ENCODE data around the gene ABCB11.

Gene ABCB11

GRCh38 chr2:169011698-169012097 lies 19.4 kb downstream of the ABCB11 start:
- H3K4me2 ChIP-seq (ENCODE audit: low read length): no peak overlapping the region
- no peak overlapping the region for H3K27ac ChIP-seq (ENCODE audit: low read length)
- TF ChIP-seq EZH2phosphoT487 (IDR thresholded peaks at IDR 0.05; ENCODE audit: low read depth): no peak
- TF ChIP-seq, protein P1, sequence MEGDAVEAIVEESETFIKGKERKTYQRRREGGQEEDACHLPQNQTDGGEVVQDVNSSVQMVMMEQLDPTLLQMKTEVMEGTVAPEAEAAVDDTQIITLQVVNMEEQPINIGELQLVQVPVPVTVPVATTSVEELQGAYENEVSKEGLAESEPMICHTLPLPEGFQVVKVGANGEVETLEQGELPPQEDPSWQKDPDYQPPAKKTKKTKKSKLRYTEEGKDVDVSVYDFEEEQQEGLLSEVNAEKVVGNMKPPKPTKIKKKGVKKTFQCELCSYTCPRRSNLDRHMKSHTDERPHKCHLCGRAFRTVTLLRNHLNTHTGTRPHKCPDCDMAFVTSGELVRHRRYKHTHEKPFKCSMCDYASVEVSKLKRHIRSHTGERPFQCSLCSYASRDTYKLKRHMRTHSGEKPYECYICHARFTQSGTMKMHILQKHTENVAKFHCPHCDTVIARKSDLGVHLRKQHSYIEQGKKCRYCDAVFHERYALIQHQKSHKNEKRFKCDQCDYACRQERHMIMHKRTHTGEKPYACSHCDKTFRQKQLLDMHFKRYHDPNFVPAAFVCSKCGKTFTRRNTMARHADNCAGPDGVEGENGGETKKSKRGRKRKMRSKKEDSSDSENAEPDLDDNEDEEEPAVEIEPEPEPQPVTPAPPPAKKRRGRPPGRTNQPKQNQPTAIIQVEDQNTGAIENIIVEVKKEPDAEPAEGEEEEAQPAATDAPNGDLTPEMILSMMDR (IDR thresholded peaks at IDR 0.05; ENCODE audit: low read depth, low read length): no peak

GRCh38 chr2:169010633-169011460 lies 20.3 kb downstream of the ABCB11 start:
- Histone ChIP-seq H3K9ac (ENCODE audit: low read length) (no peak overlapping the region), H3K9me3 (ENCODE audit: insufficient read depth, low read length) (no peaks in the 10 kb centered on the region), H2AFZ (ENCODE audit: low read depth, low read length) (no peak overlapping the region), H3K4me2 (ENCODE audit: low read length) (no peak overlapping the region), H3K27me3 (ENCODE audit: low read depth, low read length) (no peaks in the 10 kb centered on the region), H3K4me1 (ENCODE audit: low read length) (peaks cover 22% of the 10 kb centered on the region), H3K36me3 (replicated peaks; ENCODE audit: low read depth, low read length) (no peaks in the 10 kb centered on the region), H3K4me3 (ENCODE audit: low read length) (no peak overlapping the region), H3K27ac (ENCODE audit: low read length) (no peak overlapping the region), H3K79me2 (ENCODE audit: low read length) (no peaks in the 10 kb centered on the region), H4K20me1 (ENCODE audit: insufficient read depth, low read length) (no peaks in the 10 kb centered on the region)
- TF ChIP-seq EZH2phosphoT487 (IDR thresholded peaks at IDR 0.05; ENCODE audit: low read depth): no peak
- TF ChIP-seq, protein P1 (IDR thresholded peaks at IDR 0.05; ENCODE audit: low read depth, low read length): no peak

More at GRCh38 chr2:169011698-169012097, 19.4 kb downstream of the ABCB11 start:
- H4K20me1 ChIP-seq (ENCODE audit: insufficient read depth, low read length): no peaks in the 10 kb centered on the region
- H3K9me3 ChIP-seq (ENCODE audit: insufficient read depth, low read length): no peaks in the 10 kb centered on the region
- H3K27me3 ChIP-seq (ENCODE audit: low read depth, low read length): no peaks in the 10 kb centered on the region
- no peak overlapping the region for H2AFZ ChIP-seq (ENCODE audit: low read depth, low read length)
- peaks cover 22% of the 10 kb centered on the region for H3K4me1 ChIP-seq (ENCODE audit: low read length)
- no peak overlapping the region for H3K9ac ChIP-seq (ENCODE audit: low read length)
- no peaks in the 10 kb centered on the region for H3K79me2 ChIP-seq (ENCODE audit: low read length)
- H3K36me3 ChIP-seq (replicated peaks; ENCODE audit: low read depth, low read length): no peaks in the 10 kb centered on the region
- H3K4me3 ChIP-seq (ENCODE audit: low read length): no peak overlapping the region

DNA sequence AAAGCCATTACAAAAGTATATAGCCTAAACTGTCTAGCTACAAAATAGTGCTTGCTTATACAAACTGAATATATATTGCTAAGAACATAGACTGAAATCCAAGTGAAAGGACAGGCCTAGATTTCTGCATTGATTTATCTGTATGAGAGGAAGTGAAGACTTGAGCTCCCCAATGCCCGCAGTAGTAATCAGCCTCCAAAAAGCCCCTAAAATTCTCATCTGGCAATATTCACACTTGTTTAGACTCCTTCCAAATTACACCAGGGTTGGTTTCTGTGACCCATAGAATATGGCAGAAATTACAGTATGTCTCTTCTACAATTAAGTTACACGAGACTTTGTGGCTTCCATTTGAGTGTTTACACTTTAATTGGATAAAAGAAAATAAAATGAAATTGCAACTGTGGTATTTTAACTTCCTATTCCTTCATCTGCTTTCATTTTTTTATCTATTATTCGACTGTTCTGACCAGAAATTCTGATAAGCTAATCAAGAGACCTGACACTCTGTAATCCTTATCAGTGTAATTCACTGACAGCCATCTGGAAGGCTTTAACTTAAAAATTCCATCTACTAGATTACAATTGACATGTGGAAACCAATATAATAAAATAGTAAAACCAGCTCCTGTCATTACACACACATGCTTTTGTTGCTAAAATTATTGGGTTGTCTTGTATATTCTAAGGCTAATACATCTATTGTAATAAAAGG lies 21.1 kb downstream of the ABCB11 start:
- Histone ChIP-seq H3K9ac (ENCODE audit: low read length) (peak overlapping the region; percentile 18; the same call in 1 of the 2 replicates), H4K20me1 (ENCODE audit: insufficient read depth, low read length) (no peaks in the 10 kb centered on the region), H3K27me3 (ENCODE audit: low read depth, low read length) (no peaks in the 10 kb centered on the region), H2AFZ (ENCODE audit: low read depth, low read length) (0 out of 2 replicates have a peak overlapping the region, but pooled peaks have one; percentile 6), H3K36me3 (replicated peaks; ENCODE audit: low read depth, low read length) (no peaks in the 10 kb centered on the region), H3K27ac (ENCODE audit: low read length) (peak overlapping the region; percentile 36), H3K4me3 (ENCODE audit: low read length) (no peak overlapping the region), H3K4me1 (ENCODE audit: low read length) (peaks cover 22% of the 10 kb centered on the region), H3K4me2 (ENCODE audit: low read length) (peak overlapping the region; percentile 31), H3K79me2 (ENCODE audit: low read length) (no peaks in the 10 kb centered on the region), H3K9me3 (ENCODE audit: insufficient read depth, low read length) (no peaks in the 10 kb centered on the region)
- TF ChIP-seq EZH2phosphoT487 (IDR thresholded peaks at IDR 0.05; ENCODE audit: low read depth): no peak
- TF ChIP-seq, protein P1 (IDR thresholded peaks at IDR 0.05; ENCODE audit: low read depth, low read length): no peak

DNA sequence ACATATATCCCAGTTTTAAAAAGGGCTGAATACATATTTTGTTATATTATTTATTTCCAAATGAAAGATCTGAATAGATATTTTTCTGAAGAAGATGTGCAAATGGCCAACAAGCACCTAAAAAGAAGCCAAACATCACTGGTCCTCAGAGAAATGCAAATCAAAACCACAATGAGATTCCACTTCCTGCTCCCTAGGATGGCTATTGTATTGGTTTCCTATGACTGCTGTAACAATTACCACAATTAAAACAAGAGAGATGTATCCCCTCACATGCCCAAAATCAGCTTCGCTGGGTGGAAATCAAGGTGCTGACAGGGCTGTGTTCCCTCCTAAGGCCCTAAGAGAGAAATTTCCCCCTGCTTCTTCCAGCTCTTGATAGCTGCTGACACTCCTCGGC lies 23.2 kb downstream of the ABCB11 start:
- no peak overlapping the region for H3K27ac ChIP-seq (ENCODE audit: low read length)
- no peaks in the 10 kb centered on the region for H3K79me2 ChIP-seq (ENCODE audit: low read length)
- no peak overlapping the region for H3K4me3 ChIP-seq (ENCODE audit: low read length)
- H3K4me2 ChIP-seq (ENCODE audit: low read length): no peak overlapping the region
- no peak overlapping the region for H3K9ac ChIP-seq (ENCODE audit: low read length)
- TF ChIP-seq EZH2phosphoT487 (IDR thresholded peaks at IDR 0.05; ENCODE audit: low read depth): no peak
- TF ChIP-seq, protein P1 (IDR thresholded peaks at IDR 0.05; ENCODE audit: low read depth, low read length): no peak
- H3K4me1 ChIP-seq (ENCODE audit: low read length): peaks cover 22% of the 10 kb centered on the region
- no peaks in the 10 kb centered on the region for H3K36me3 ChIP-seq (replicated peaks; ENCODE audit: low read depth, low read length)
- no peak overlapping the region for H2AFZ ChIP-seq (ENCODE audit: low read depth, low read length)
- no peaks in the 10 kb centered on the region for H3K9me3 ChIP-seq (ENCODE audit: insufficient read depth, low read length)
- no peaks in the 10 kb centered on the region for H3K27me3 ChIP-seq (ENCODE audit: low read depth, low read length)
- H4K20me1 ChIP-seq (ENCODE audit: insufficient read depth, low read length): no peaks in the 10 kb centered on the region

Data from OCI-LY3 (cell line).